ENCODE data around the gene ANTXR1.

ANTXR1 gene

GRCh38 chr2:69022548-69022947 is 9.6 kb downstream of the ANTXR1 start:
- TF ChIP-seq, protein P1, sequence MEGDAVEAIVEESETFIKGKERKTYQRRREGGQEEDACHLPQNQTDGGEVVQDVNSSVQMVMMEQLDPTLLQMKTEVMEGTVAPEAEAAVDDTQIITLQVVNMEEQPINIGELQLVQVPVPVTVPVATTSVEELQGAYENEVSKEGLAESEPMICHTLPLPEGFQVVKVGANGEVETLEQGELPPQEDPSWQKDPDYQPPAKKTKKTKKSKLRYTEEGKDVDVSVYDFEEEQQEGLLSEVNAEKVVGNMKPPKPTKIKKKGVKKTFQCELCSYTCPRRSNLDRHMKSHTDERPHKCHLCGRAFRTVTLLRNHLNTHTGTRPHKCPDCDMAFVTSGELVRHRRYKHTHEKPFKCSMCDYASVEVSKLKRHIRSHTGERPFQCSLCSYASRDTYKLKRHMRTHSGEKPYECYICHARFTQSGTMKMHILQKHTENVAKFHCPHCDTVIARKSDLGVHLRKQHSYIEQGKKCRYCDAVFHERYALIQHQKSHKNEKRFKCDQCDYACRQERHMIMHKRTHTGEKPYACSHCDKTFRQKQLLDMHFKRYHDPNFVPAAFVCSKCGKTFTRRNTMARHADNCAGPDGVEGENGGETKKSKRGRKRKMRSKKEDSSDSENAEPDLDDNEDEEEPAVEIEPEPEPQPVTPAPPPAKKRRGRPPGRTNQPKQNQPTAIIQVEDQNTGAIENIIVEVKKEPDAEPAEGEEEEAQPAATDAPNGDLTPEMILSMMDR (IDR thresholded peaks at IDR 0.05; ENCODE audit: borderline replicate concordance, extremely low read depth, low read length, poor library complexity, severe bottlenecking), result no peak
- no peak for TF ChIP-seq EZH2 (IDR thresholded peaks at IDR 0.05; ENCODE audit: borderline replicate concordance, low read depth, low read length, severe bottlenecking)
- DNase-seq, result no peak
- H3K4me1 ChIP-seq (ENCODE audit: insufficient read depth, low read length), result no peaks in the 10 kb centered on the region
- H3K79me2 ChIP-seq (ENCODE audit: insufficient read depth, low read length), result peaks cover 46% of the 10 kb centered on the region; the same call in 1 of the 2 replicates
- no peaks in the 10 kb centered on the region for H3K36me3 ChIP-seq (ENCODE audit: insufficient read depth, low read length)
- no peak overlapping the region for H3K9ac ChIP-seq (ENCODE audit: low read depth, low read length)
- ATAC-seq (ENCODE audit: insufficient read depth, low read depth), result no peak
- no peak overlapping the region for H3K27ac ChIP-seq (ENCODE audit: low read length)
- H3K4me2 ChIP-seq (ENCODE audit: insufficient read depth, low read length), result no peak overlapping the region
- H3K27me3 ChIP-seq (ENCODE audit: insufficient read depth, low read length, poor library complexity), result no peaks in the 10 kb centered on the region
- H3K9me3 ChIP-seq (ENCODE audit: insufficient read depth, low read length, severe bottlenecking), result peaks cover 2% of the 10 kb centered on the region
- H4K20me1 ChIP-seq (ENCODE audit: insufficient read depth, low read length), result peaks cover 10% of the 10 kb centered on the region; the same call in 1 of the 2 replicates
- H2AFZ ChIP-seq (ENCODE audit: low read depth, low read length), result no peak overlapping the region
- H3K4me3 ChIP-seq (ENCODE audit: low read depth in 1 of 2, low read length in 2 of 2), result no peak overlapping the region

GRCh38 chr2:69023236-69023635 is 10.3 kb downstream of the ANTXR1 start:
- Histone ChIP-seq H3K4me1 (ENCODE audit: insufficient read depth, low read length) (no peaks in the 10 kb centered on the region), H2AFZ (ENCODE audit: low read depth, low read length) (no peak overlapping the region), H3K4me2 (ENCODE audit: insufficient read depth, low read length) (no peak overlapping the region), H4K20me1 (ENCODE audit: insufficient read depth, low read length) (peaks cover 3% of the 10 kb centered on the region; the same call in 1 of the 2 replicates), H3K9me3 (ENCODE audit: insufficient read depth, low read length, severe bottlenecking) (peaks cover 7% of the 10 kb centered on the region), H3K27ac (ENCODE audit: low read length) (no peak overlapping the region), H3K9ac (ENCODE audit: low read depth, low read length) (no peak overlapping the region), H3K36me3 (ENCODE audit: insufficient read depth, low read length) (no peaks in the 10 kb centered on the region), H3K27me3 (ENCODE audit: insufficient read depth, low read length, poor library complexity) (no peaks in the 10 kb centered on the region), H3K4me3 (ENCODE audit: low read depth in 1 of 2, low read length in 2 of 2) (no peak overlapping the region), H3K79me2 (ENCODE audit: insufficient read depth, low read length) (peaks cover 41% of the 10 kb centered on the region; the same call in 1 of the 2 replicates)
- ATAC-seq (ENCODE audit: insufficient read depth, low read depth) (no peak), DNase-seq (no peak)
- TF ChIP-seq, protein P1 (IDR thresholded peaks at IDR 0.05; ENCODE audit: borderline replicate concordance, extremely low read depth, low read length, poor library complexity, severe bottlenecking), result no peak
- no peak for TF ChIP-seq EZH2 (IDR thresholded peaks at IDR 0.05; ENCODE audit: borderline replicate concordance, low read depth, low read length, severe bottlenecking)

GRCh38 chr2:69026026-69026425 is 13.0 kb downstream of the ANTXR1 start:
- no peak overlapping the region for H3K9ac ChIP-seq (ENCODE audit: low read depth, low read length)
- no peak for DNase-seq
- H3K36me3 ChIP-seq (ENCODE audit: insufficient read depth, low read length), result no peaks in the 10 kb centered on the region
- H3K27me3 ChIP-seq (ENCODE audit: insufficient read depth, low read length, poor library complexity), result no peaks in the 10 kb centered on the region
- H3K4me3 ChIP-seq (ENCODE audit: low read depth in 1 of 2, low read length in 2 of 2), result no peak overlapping the region
- H3K79me2 ChIP-seq (ENCODE audit: insufficient read depth, low read length), result peaks cover 30% of the 10 kb centered on the region; the same call in 1 of the 2 replicates
- no peak overlapping the region for H3K4me2 ChIP-seq (ENCODE audit: insufficient read depth, low read length)
- ATAC-seq (ENCODE audit: insufficient read depth, low read depth), result no peak
- H3K9me3 ChIP-seq (ENCODE audit: insufficient read depth, low read length, severe bottlenecking), result peaks cover 7% of the 10 kb centered on the region
- H4K20me1 ChIP-seq (ENCODE audit: insufficient read depth, low read length), result peaks cover 3% of the 10 kb centered on the region; the same call in 1 of the 2 replicates
- no peak for TF ChIP-seq EZH2 (IDR thresholded peaks at IDR 0.05; ENCODE audit: borderline replicate concordance, low read depth, low read length, severe bottlenecking)
- TF ChIP-seq, protein P1 (IDR thresholded peaks at IDR 0.05; ENCODE audit: borderline replicate concordance, extremely low read depth, low read length, poor library complexity, severe bottlenecking), result peak; percentile 52
- no peak overlapping the region for H3K27ac ChIP-seq (ENCODE audit: low read length)
- H2AFZ ChIP-seq (ENCODE audit: low read depth, low read length), result no peak overlapping the region
- H3K4me1 ChIP-seq (ENCODE audit: insufficient read depth, low read length), result no peaks in the 10 kb centered on the region

Data from DND-41 (cell line).